ENCODE measurements around the gene PPP4C.
"Not testable (repeated sequence)": the region's sequence is repeated elsewhere in the genome, so short reads cannot be mapped to it uniquely, and the experiment has no call there.

Gene PPP4C

GRCh38 chr16:30104090-30104489 lies 28.3 kb downstream of the PPP4C start:
- no peak for DNase-seq

DNA sequence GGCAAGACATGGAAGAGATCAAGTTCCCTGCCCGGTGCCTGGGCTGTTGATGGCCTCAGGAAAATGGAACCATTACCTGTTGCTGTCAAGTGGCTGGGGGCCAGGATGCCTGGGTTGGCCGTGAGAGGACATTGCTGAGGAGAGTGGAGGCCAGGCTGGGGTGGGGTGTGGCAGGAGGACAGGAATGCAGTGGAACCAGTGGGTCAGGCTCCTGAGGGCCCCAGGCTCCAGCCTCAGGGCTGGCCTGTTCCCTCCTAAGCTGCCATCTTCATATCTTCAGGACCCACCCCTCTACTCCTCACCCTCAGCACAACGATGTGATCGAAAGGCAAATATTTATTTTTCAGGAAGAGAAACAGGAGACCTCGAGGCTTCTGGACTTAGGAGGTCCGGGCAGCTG lies 28.7 kb downstream of the PPP4C start:
- no peak for DNase-seq

- no peak for DNase-seq
Measured at GRCh38 chr16:30108059-30108850, 32.5 kb downstream of the PPP4C start.

- DNase-seq = no peak
Measured at GRCh38 chr16:30110661-30111060, 34.9 kb downstream of the PPP4C start.

DNA sequence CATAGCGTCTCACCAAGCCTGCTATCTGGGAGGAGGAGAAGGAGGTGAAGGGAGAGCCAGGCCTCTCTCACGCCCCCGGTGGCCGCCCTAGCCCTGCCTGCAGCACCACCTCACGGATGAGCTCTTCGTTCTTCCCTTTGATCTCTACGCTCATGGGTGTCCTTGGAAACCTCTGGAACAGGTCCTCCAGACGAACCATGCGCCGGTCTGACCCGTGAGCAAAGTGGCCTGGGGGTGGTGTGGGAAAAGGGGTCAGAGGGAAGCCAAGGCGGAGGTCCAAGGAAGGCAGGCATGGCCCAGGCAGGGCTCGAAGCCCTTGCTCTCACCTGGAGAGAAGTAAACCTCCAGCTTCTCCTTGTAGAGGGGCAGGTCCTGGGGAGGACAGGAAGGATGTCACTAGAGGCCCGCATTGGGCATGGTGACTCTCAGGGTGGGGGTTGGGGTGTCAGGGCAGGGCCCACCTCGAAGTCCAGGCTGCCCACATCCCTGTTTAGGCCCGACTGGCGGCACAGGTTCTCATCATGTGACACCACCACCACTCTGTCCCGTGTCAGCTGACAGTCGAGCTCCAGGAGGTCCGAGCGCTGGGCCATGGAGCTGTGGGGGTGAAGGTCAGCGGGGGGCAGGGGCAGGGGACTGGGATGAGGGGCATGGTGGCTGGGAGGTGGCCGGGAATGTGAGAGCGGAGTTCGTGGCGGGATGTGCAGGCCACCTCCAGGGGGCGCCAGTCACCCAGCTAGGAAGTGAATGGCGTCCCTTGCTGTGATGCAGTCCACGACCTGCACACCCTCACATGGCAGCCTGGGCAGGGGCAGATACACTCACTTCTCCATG lies 36.6 kb downstream of the PPP4C start:
- peak; percentile 35 for DNase-seq

DNA sequence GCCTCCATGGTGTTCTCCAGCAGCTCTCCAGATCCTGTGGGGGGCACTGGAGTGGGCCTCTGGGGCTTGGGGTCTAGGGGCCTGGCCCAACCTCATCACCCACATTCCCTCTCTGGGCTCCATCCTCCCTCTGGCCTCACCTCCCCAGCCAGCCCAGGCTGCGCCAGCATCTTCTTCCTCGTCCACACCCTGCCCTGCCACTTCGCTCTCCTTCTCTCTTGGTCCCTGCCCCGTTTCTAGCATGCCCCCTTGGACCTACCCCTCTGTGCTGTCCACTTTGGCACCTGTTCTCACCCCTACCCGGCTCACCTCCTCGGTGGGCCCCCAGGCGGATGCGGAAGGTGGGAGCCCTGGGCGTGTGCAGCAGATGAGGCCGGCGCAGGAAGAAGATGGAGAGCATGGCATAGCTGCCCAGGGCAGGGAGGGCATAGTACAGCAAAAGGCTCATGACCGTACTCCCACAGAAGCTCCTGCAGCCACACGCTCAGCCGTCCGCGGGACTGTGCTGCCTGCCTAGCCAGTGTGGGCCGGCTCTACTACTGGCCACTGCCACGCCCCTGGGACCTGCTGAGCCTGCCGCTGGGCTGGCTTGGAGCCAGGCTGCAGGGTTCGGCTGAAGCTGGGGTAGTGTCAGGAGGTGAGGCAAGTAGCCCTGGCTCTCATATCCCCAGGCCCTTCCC lies 37.4 kb downstream of the PPP4C start, which contains the start of gene GDPD3:
TSS of gene GDPD3 (minus strand) at position 507 of the 680 bp plus-strand sequence. CDS start at position 448, 59 bp downstream.
- no peak for DNase-seq

GRCh38 chr16:30113711-30114333 lies 38.0 kb downstream of the PPP4C start:
- DNase-seq = no peak

- no peak for DNase-seq
Measured at GRCh38 chr16:30114411-30114810, 38.6 kb downstream of the PPP4C start.

GRCh38 chr16:30114833-30115232 lies 39.0 kb downstream of the PPP4C start:
- not testable (repeated sequence) for DNase-seq

- no peak for DNase-seq
Measured at GRCh38 chr16:30115238-30115637, 39.4 kb downstream of the PPP4C start.

GRCh38 chr16:30116291-30117207 lies 40.8 kb downstream of the PPP4C start:
- DNase-seq = no peak

GRCh38 chr16:30117768-30118167 lies 42.0 kb downstream of the PPP4C start:
- no peak for DNase-seq

GRCh38 chr16:30119428-30119827 lies 43.6 kb downstream of the PPP4C start:
- no peak for DNase-seq

DNA sequence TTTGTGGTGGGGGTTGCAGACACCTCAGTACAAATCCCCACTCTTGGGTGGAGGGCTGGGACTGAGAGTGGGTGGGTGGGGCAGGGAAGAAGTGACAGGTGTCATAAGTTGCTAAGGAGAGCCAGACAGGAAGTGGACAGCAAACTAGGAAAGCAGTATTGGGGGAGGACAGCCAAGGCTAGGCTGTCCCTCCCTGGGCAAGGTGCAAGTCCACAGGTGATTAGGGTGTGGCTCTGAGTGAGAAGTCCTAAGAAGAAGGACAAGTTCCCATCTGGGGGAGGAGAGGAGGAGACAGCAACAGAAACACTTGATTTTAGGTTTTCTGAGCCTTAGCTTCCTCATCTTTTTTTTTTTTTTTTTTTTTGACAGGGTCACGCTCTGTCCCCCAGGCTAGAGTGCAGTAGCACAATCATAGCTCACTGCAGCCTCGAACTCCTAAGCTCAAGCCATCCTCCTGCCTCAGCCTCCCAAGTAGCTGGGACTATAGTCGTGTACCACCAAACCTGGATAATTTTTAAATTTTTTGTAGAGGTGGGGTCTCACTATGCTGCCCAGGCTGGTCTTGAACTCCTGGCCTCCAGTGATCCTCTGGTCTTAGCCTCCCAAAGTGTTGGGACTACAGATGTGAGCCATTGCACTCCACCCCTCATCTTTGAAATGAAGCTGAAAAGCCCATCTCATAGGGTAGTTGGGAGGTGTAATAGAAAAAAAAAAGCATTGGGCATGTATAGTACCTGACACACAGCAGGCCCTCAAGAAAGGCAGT lies 44.7 kb downstream of the PPP4C start:
- no peak for DNase-seq

GRCh38 chr16:30121741-30122571 lies 46.2 kb downstream of the PPP4C start:
- no peak for DNase-seq

DNA sequence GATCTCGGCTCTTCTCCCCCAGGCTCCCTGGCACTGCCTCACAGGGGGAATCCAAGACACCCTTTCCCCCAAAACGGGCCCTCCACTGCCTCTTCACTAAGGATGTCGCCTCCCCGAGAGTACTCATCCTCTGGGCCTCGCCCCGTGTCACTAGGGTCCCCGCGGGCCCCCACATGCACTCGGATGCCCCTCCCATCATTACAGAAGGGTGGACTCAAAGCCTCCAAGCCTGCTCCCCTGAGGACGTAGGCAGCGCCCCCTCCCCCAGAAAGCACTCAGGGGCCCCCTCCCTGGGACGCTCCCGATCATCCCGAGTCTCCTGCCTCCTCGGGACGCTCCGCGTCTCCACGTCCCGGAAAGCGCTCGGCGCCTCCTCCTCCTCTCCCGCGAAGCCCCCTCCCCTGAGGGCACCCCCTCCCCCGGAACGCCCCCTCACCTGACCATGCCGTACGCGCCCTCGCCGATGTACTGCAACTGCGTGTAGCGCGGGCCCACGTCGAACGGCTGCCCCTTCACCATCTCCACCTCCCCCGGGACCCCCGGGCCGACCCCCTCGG lies 46.9 kb downstream of the PPP4C start:
- DNase-seq = no peak

DNA sequence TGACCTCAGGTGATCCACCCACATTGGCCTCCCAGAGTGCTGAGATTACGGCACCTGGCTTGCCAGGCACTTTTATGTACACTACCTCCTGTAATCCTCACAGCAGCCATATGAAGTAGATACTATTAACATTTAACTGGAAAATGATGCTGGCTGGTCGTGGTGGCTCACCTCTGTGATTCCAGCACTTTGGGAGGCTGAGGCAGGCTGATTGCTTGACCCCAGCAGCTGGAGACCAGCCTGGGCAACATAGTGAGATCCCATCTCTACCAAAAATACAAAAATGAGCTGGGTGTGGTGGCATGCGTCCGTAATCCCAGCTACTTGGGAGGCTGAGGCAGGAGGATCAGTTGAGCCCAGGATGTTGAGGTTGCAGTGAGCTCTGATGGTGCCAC lies 49.2 kb downstream of the PPP4C start:
- DNase-seq = no peak

DNA sequence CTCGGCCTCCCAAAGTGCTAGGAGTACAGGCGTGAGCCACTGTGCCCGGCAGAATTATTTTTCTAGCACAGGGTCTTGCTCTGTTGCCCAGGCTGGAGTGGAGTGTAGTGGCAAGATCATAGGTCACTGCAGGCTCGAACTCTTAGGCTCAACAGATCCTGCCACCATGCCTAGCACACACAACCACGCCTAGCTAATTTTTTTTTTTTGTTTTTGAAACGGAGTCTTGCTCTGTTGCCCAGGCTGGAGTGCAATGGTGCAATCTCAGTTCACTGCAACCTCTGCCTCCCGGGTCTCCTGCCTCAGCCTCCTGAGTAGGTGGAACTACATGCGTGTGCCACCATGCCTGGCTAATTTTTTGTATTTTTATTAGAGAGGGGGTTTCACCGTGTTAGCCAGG lies 49.9 kb downstream of the PPP4C start:
- not testable (repeated sequence) for DNase-seq

DNA sequence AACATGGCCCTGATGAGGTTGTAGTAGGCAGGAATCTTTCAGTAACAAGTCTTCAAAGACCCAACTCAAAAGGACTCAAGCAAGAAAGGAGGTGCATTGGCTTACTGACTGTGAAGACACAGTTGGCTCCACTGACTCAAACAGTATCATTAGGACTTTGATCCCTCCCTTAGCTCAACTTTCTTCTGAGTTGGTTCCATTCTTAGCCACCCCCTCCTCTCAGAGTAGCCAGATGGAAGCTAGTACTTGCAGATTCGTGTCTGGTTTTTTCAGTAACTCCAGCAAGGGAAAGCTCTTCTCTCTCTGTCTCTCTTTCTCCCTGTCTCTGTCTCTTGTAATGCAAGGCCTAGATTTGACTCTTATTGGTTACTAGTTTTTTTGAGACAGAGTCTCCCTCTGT lies 52.2 kb downstream of the PPP4C start:
- DNase-seq = no peak
